SK-N-SH treated with all-trans-retinoic acid at 6 μM for 48 hours (cell line): ENCODE results near the gene SYDE2.

Source experiments
- ATAC-seq: fragments of 200-7000 bp; cut with Tn5 transposase; 3 replicates; pipeline ENCODE4 v1.9.1; 2020; ENCODE audit warnings: mild to moderate bottlenecking, moderate library complexity
- ARNTL ChIP-seq: fragments of 450-650 bp; formaldehyde crosslinking; IDR thresholded peaks from 2 replicates; pipeline ENCODE4 v1.5.0; 2020; ENCODE audit warnings: low read depth, mild to moderate bottlenecking, moderate library complexity, borderline replicate concordance
- CREB5 ChIP-seq: fragments of 250-450 bp; sonication (Bioruptor Pico); IDR thresholded peaks from 2 replicates; pipeline ENCODE4 v1.5.1; 2020; ENCODE audit warnings: low read depth, mild to moderate bottlenecking, moderate library complexity
- CSDC2 ChIP-seq: fragments of 250-450 bp; sonication (Bioruptor Pico); IDR thresholded peaks from 2 replicates; pipeline ENCODE4 v1.5.0; 2020; ENCODE audit warnings: mild to moderate bottlenecking, moderate library complexity
- CSRNP3 ChIP-seq: fragments of 250-450 bp; sonication (Bioruptor Pico); IDR thresholded peaks from 2 replicates; pipeline ENCODE4 v1.5.1; 2021; ENCODE audit warnings: mild to moderate bottlenecking, moderate library complexity
- ESRRG ChIP-seq: fragments of 250-450 bp; sonication (Bioruptor Pico); IDR thresholded peaks from 2 replicates; pipeline ENCODE4 v1.6.1; 2021; ENCODE audit warnings: mild to moderate bottlenecking
- GLIS3 ChIP-seq: fragments of 250-450 bp; sonication (Bioruptor Pico); IDR thresholded peaks from 2 replicates; pipeline ENCODE4 v1.5.0; 2020; ENCODE audit warnings: mild to moderate bottlenecking, moderate library complexity
- ISL1 ChIP-seq: fragments of 250-450 bp; sonication (Bioruptor Pico); IDR thresholded peaks from 2 replicates; pipeline ENCODE4 v2.1.2; 2022; ENCODE audit warnings: mild to moderate bottlenecking, moderate library complexity
- OSR1 ChIP-seq: fragments of 250-450 bp; sonication (Bioruptor Pico); IDR thresholded peaks from 2 replicates; pipeline ENCODE4 v1.8.0; 2022; ENCODE audit warnings: moderate library complexity, mild to moderate bottlenecking, inconsistent platforms
- PPARA ChIP-seq: fragments of 250-450 bp; sonication (Bioruptor Pico); IDR thresholded peaks from 2 replicates; pipeline ENCODE4 v1.5.0; 2020; ENCODE audit warnings: mild to moderate bottlenecking, borderline replicate concordance
- RARB ChIP-seq: fragments of 250-450 bp; sonication (Bioruptor Pico); IDR thresholded peaks from 2 replicates; pipeline ENCODE4 v1.8.0; 2021; ENCODE audit warnings: mild to moderate bottlenecking, moderate library complexity
- SNAI2 ChIP-seq: fragments of 250-450 bp; sonication (Bioruptor Pico); IDR thresholded peaks from 2 replicates; pipeline ENCODE4 v1.5.0; 2020; ENCODE audit warnings: mild to moderate bottlenecking, moderate library complexity
- TCF4 ChIP-seq: fragments of 250-450 bp; sonication (Bioruptor Pico); IDR thresholded peaks from 2 replicates; pipeline ENCODE4 v1.8.0; 2021; ENCODE audit warnings: mild to moderate bottlenecking, moderate library complexity, borderline replicate concordance
- TOX ChIP-seq: fragments of 250-450 bp; sonication (Bioruptor Pico); IDR thresholded peaks from 2 replicates; pipeline ENCODE4 v1.8.0; 2021; ENCODE audit warnings: mild to moderate bottlenecking, moderate library complexity, borderline replicate concordance
- ZC3H10 ChIP-seq: fragments of 250-450 bp; sonication (Bioruptor Pico); IDR thresholded peaks from 2 replicates; pipeline ENCODE4 v1.5.1; 2021; ENCODE audit warnings: mild to moderate bottlenecking, moderate library complexity
- ZFP3 ChIP-seq: fragments of 250-450 bp; sonication (Bioruptor Pico); IDR thresholded peaks from 2 replicates; pipeline ENCODE4 v1.5.0; 2020; ENCODE audit warnings: mild to moderate bottlenecking, moderate library complexity
- ZFP30 ChIP-seq: fragments of 450-650 bp; formaldehyde crosslinking; IDR thresholded peaks from 2 replicates; pipeline ENCODE4 v1.5.0; 2022; ENCODE audit warnings: mild to moderate bottlenecking, moderate library complexity
- ZNF565 ChIP-seq: fragments of 450-650 bp; formaldehyde crosslinking; conservative IDR thresholded peaks from 2 replicates; pipeline ENCODE4 v1.5.0; 2020; ENCODE audit warnings: low read depth, mild to moderate bottlenecking, moderate library complexity
- ZNF70 ChIP-seq: fragments of 450-650 bp; formaldehyde crosslinking; IDR thresholded peaks from 2 replicates; pipeline ENCODE4 v1.5.0; 2020; ENCODE audit warnings: mild to moderate bottlenecking, moderate library complexity
- TF ChIP-seq, protein P1 (sequence below): fragments of 250-450 bp; sonication (Bioruptor Pico); IDR thresholded peaks from 2 replicates; pipeline ENCODE4 v1.8.0; 2021; ENCODE audit warnings: low read depth, mild to moderate bottlenecking, moderate library complexity, borderline replicate concordance
- TF ChIP-seq, protein P2 (sequence below): fragments of 250-450 bp; sonication (Bioruptor Pico); IDR thresholded peaks from 2 replicates; pipeline ENCODE4 v1.8.0; 2020; ENCODE audit warnings: mild to moderate bottlenecking, moderate library complexity, borderline replicate concordance

The SYDE2 gene

GRCh38 chr1:85158910-85159309 lies 41.9 kb downstream of the SYDE2 start:
- ATAC-seq: no peak
- TF ChIP-seq, protein P1, sequence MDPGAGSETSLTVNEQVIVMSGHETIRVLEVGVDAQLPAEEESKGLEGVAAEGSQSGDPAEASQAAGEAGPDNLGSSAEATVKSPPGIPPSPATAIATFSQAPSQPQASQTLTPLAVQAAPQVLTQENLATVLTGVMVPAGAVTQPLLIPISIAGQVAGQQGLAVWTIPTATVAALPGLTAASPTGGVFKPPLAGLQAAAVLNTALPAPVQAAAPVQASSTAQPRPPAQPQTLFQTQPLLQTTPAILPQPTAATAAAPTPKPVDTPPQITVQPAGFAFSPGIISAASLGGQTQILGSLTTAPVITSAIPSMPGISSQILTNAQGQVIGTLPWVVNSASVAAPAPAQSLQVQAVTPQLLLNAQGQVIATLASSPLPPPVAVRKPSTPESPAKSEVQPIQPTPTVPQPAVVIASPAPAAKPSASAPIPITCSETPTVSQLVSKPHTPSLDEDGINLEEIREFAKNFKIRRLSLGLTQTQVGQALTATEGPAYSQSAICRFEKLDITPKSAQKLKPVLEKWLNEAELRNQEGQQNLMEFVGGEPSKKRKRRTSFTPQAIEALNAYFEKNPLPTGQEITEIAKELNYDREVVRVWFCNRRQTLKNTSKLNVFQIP (CRISPR knock-in tag): no peak
- no peak for TF ChIP-seq ZFP30
- TF ChIP-seq ZNF565 (CRISPR knock-in tag): no peak
- no peak for TF ChIP-seq CSDC2 (CRISPR knock-in tag)
- TF ChIP-seq CSRNP3: no peak
- TF ChIP-seq RARB (CRISPR knock-in tag): no peak

DNA sequence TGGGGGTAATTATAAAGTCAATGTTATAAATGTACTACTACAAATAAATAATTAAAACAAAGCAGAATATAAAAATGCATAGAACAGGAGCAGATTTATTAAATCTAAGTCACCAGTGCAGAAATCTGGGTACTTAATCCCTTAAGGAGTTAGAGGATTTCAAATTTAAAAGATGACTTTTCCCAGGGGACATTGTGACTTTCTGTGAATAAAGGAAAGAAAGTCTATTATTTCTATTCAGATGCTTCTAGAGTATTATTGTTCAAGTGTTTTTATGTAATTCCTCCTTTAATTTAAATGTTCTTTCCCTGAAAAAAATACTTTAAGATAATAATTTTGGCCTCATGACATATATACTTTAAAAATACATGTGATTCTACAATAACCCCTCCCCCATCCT lies 43.4 kb downstream of the SYDE2 start:
- no peak for ATAC-seq
- no peak for TF ChIP-seq SNAI2 (CRISPR knock-in tag)
- TF ChIP-seq, protein P2, sequence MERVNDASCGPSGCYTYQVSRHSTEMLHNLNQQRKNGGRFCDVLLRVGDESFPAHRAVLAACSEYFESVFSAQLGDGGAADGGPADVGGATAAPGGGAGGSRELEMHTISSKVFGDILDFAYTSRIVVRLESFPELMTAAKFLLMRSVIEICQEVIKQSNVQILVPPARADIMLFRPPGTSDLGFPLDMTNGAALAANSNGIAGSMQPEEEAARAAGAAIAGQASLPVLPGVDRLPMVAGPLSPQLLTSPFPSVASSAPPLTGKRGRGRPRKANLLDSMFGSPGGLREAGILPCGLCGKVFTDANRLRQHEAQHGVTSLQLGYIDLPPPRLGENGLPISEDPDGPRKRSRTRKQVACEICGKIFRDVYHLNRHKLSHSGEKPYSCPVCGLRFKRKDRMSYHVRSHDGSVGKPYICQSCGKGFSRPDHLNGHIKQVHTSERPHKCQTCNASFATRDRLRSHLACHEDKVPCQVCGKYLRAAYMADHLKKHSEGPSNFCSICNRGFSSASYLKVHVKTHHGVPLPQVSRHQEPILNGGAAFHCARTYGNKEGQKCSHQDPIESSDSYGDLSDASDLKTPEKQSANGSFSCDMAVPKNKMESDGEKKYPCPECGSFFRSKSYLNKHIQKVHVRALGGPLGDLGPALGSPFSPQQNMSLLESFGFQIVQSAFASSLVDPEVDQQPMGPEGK (CRISPR knock-in tag): no peak

- TF ChIP-seq ISL1 (CRISPR knock-in tag): no peak
- no peak for TF ChIP-seq OSR1
- TF ChIP-seq CSDC2 (CRISPR knock-in tag): no peak
- TF ChIP-seq ZNF70 (CRISPR knock-in tag): no peak
- no peak for TF ChIP-seq ESRRG (CRISPR knock-in tag)
- no peak for TF ChIP-seq GLIS3 (CRISPR knock-in tag)
- no peak for TF ChIP-seq TOX (CRISPR knock-in tag)
- no peak for TF ChIP-seq ZFP3 (CRISPR knock-in tag)
- no peak for TF ChIP-seq TCF4
- TF ChIP-seq PPARA: no peak
- TF ChIP-seq ZC3H10 (CRISPR knock-in tag): no peak
- TF ChIP-seq, protein P1 (CRISPR knock-in tag): no peak
- TF ChIP-seq ZFP30: no peak
- TF ChIP-seq CSRNP3: no peak
- ATAC-seq: no peak
Measured at GRCh38 chr1:85153149-85153891, 47.5 kb downstream of the SYDE2 start.

DNA sequence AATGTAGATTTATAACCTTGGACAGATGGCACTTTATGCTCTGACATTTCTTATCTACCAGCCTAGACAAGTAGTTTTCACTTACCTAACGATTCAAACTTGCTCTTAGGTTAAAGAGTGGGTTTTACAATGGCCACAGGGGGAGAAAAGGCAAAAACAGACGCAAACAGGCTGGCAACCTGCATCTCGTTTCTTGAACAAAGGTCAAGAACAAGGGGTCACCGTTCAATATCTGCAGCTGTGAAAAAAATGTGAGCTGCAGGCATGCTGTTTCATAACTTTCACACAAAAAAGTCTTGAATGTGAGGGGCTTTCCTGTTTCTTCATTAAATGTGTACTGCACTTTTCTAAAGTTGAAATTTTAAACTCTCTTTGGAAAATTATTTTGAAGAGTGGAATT lies 49.4 kb downstream of the SYDE2 start:
- ATAC-seq: no peak
- TF ChIP-seq SNAI2 (CRISPR knock-in tag) (no peak), ARNTL (CRISPR knock-in tag) (no peak), CREB5 (CRISPR knock-in tag) (no peak), PPARA (no peak), ZNF70 (CRISPR knock-in tag) (no peak), ZFP30 (no peak), ESRRG (CRISPR knock-in tag) (no peak), TOX (CRISPR knock-in tag) (no peak), ISL1 (CRISPR knock-in tag) (no peak), GLIS3 (CRISPR knock-in tag) (no peak)
- TF ChIP-seq, protein P2 (CRISPR knock-in tag): no peak
- TF ChIP-seq, protein P1 (CRISPR knock-in tag): no peak
